HepG2 (cell line): ENCODE measurements around the gene FEV. TPM values are rescaled to one million over a fixed set of nuclear protein-coding genes. Genes with fewer than 3 reads are reported as not detected.

Source experiments
- ATAC-seq: fragments of 200-7000 bp; cut with Tn5 transposase; 3 replicates; pipeline ENCODE4 v1.9.1; 2020; ENCODE audit warnings: mild to moderate bottlenecking, moderate library complexity
- BruUV-seq: library from RNA; stranded (reverse); fragments of 400-500 nt; replicated peaks from 2 replicates; lab custom pipeline; 2021; lab: Mats Ljungman, UMichigan
- CTCF ChIA-PET: fragments of 300-600 bp; formaldehyde crosslinking; extraction: SDS; loops from one replicate; lab custom pipeline; 2021; ENCODE audit warnings: low total read pairs, inconsistent platforms, low intra/inter-chr PET ratio; lab: Yijun Ruan, JAX
- POLR2A ChIA-PET: fragments of 350-600 bp; sonication (Branson Sonifier 250); formaldehyde crosslinking; loops from one replicate; lab custom pipeline; 2020; ENCODE audit warnings: antibody characterized with exemption, inconsistent platforms; lab: Yijun Ruan, JAX
- DNase-seq: peaks from one replicate; pipeline ENCODE4 v3.0.0-alpha.2; 2015; ENCODE audit warnings: low spot score
- FAIRE-seq: peaks from 3 replicates; lab custom pipeline; 2011; peaks lifted over from hg19 to GRCh38; lab: Jason Lieb, UNC
- H2AFZ ChIP-seq: one replicate; pipeline ENCODE4 v1.6.1; 2011; ENCODE audit warnings: low read length, inconsistent platforms
- H3K27ac ChIP-seq: fragments of 300-600 bp; 3 replicates; pipeline ENCODE4 v1.8.0; 2011; ENCODE audit warnings: mixed run types, mild to moderate bottlenecking, mixed read lengths, low read length, inconsistent platforms; ENCODE audit not compliant: insufficient read depth; ENCODE audit errors: extremely low read length
- H3K27me3 ChIP-seq, 2 experiments: fragments of 200-600 bp in 1 of 2; 2 replicates in 1 of 2; 3 replicates in 1 of 2; pipeline versions ENCODE4 v1.6.0 to v1.8.0; 2011; ENCODE audit warnings: low read length in 2 of 2, mild to moderate bottlenecking in 2 of 2, moderate library complexity in 2 of 2, inconsistent platforms in 1 of 2; ENCODE audit not compliant: insufficient read depth in 2 of 2, control insufficient read depth in 1 of 2
- H3K36me3 ChIP-seq, 2 experiments: fragments of 200-600 bp in 1 of 2; replicated peaks in 1 of 2; 2 replicates in 1 of 2; 3 replicates in 1 of 2; pipeline versions ENCODE4 v1.5.1 to v1.8.0; 2011; ENCODE audit warnings: low read length in 2 of 2, inconsistent platforms in 1 of 2; ENCODE audit not compliant: insufficient read depth in 2 of 2, control insufficient read depth in 1 of 2
- H3K4me1 ChIP-seq: 2 replicates; pipeline ENCODE4 v1.5.1; 2012; ENCODE audit warnings: low read length, inconsistent platforms; ENCODE audit not compliant: insufficient read depth
- H3K4me2 ChIP-seq: 2 replicates; pipeline ENCODE4 v1.6.0; 2011; ENCODE audit warnings: low read depth, low read length, inconsistent platforms
- H3K4me3 ChIP-seq, 3 experiments: fragments of 200-600 bp in 1 of 3; sonication (generic), shearing (Covaris generic) in 1 of 3; replicated peaks in 1 of 3; 2 replicates each; pipeline ENCODE4 v1.5.1; 2011 to 2016; ENCODE audit warnings: low read length in 3 of 3, inconsistent platforms in 2 of 3, low read depth in 2 of 3, mild to moderate bottlenecking in 2 of 3, control low read depth in 1 of 3, mixed read lengths in 1 of 3; ENCODE audit not compliant: insufficient read depth in 1 of 3
- H3K79me2 ChIP-seq: one replicate; pipeline ENCODE4 v1.6.1; 2011; ENCODE audit warnings: low read length, inconsistent platforms; ENCODE audit not compliant: insufficient read depth
- H3K9ac ChIP-seq: 2 replicates; pipeline ENCODE4 v1.6.0; 2011; ENCODE audit warnings: mild to moderate bottlenecking, low read depth, low read length, inconsistent platforms; ENCODE audit not compliant: insufficient read depth
- H3K9me3 ChIP-seq: 2 replicates; pipeline ENCODE4 v1.5.1; 2012; ENCODE audit warnings: mild to moderate bottlenecking, low read length
- H4K20me1 ChIP-seq: 2 replicates; pipeline ENCODE4 v1.6.0; 2011; ENCODE audit warnings: inconsistent platforms, mild to moderate bottlenecking, low read length, moderate library complexity; ENCODE audit not compliant: insufficient read depth
- ATF7 ChIP-seq, 2 experiments: fragments of 450-650 bp in 1 of 2; sonication (generic) in 1 of 2; formaldehyde crosslinking in 1 of 2; IDR thresholded peaks; 2 replicates each; pipeline versions ENCODE4 v1.4.0 to v1.6.1; 2016 to 2020; ENCODE audit warnings: antibody characterized with exemption in 1 of 2, mild to moderate bottlenecking in 1 of 2, missing genetic modification reagents in 1 of 2
- BRD4 ChIP-seq: sonication (generic); formaldehyde crosslinking; IDR thresholded peaks from 2 replicates; pipeline ENCODE4 v1.4.0; 2020; ENCODE audit warnings: missing genetic modification reagents
- CHD4 ChIP-seq: fragments of 200-600 bp; sonication (generic); IDR thresholded peaks from 2 replicates; pipeline ENCODE4 v1.7.0; 2017; ENCODE audit warnings: mild to moderate bottlenecking, low read length, borderline replicate concordance
- CREB1 ChIP-seq, 2 experiments: fragments of 450-650 bp in 1 of 2; IDR thresholded peaks; 2 replicates each; pipeline ENCODE4 v1.6.1; 2016 to 2017; ENCODE audit warnings: control low read depth in 1 of 2, mild to moderate bottlenecking in 1 of 2, missing compliant biosample characterization in 1 of 2, missing genetic modification characterization in 1 of 2
- JUND ChIP-seq: sonication (generic); formaldehyde crosslinking; IDR thresholded peaks from 2 replicates; pipeline ENCODE4 v1.8.0; 2022; ENCODE audit warnings: mild to moderate bottlenecking, missing genetic modification reagents
- ZFP1 ChIP-seq: IDR thresholded peaks from 2 replicates; pipeline ENCODE4 v1.6.1; 2016
- ZNF431 ChIP-seq: sonication (generic); formaldehyde crosslinking; IDR thresholded peaks from 2 replicates; pipeline ENCODE4 v1.9.0; 2022; ENCODE audit warnings: missing genetic modification reagents, low read depth, mild to moderate bottlenecking, borderline replicate concordance
- ZNF446 ChIP-seq: sonication (generic); formaldehyde crosslinking; IDR thresholded peaks from 2 replicates; pipeline ENCODE4 v1.5.0; 2020; ENCODE audit warnings: mild to moderate bottlenecking, missing genetic modification reagents
- ZNF597 ChIP-seq: sonication (generic); formaldehyde crosslinking; IDR thresholded peaks from 2 replicates; pipeline ENCODE4 v1.5.0; 2020; ENCODE audit warnings: missing genetic modification reagents
- WGBS: methylation state at CpG from one replicate; pipeline ENCODE4 v1.1.6; 2017; ENCODE audit warnings: low lambda C conversion rate; 5-methylcytosine and 5-hydroxymethylcytosine counted together
- in situ Hi-C: cut with HindIII; loops from 2 replicates; pipeline ENCODE4 v1.10.0; 2017; ENCODE audit warnings: low pct_unique_long_range_greater_than_20kb; ENCODE audit not compliant: extremely low pct_ligation_motif_present
- intact Hi-C: fragments of 100-400 bp; cut with micrococcal nuclease; formaldehyde crosslinking; loops from one replicate; pipeline ENCODE4 v1.10.0; 2022; ENCODE audit not compliant: unreplicated experiment
- polyA plus RNA-seq, 8 experiments: library from polyadenylated mRNA; depleted of rRNA in 3 of 8; stranded (reverse) in 7 of 8; unstranded in 1 of 8; fragments of >200 nt; fragmentation: Illumina TruSeq in 4 of 8; extraction: Trizol in 4 of 8; gene quantifications; 2 replicates each; pipeline versions ENCODE4 v1.2.1 to v1.2.3, GENCODE V29; 2011 to 2016; ENCODE audit warnings: low read depth in 4 of 8, missing spikeins in 1 of 8, mixed read lengths in 1 of 8; ENCODE audit not compliant: insufficient read depth in 1 of 8
- total RNA-seq, 5 experiments: library from RNA; depleted of rRNA; stranded (reverse); fragments of >200 nt; fragmentation: Illumina TruSeq; extraction: Trizol; gene quantifications; 2 replicates each; pipeline ENCODE4 v1.2.3, GENCODE V29; 2016; ENCODE audit warnings: low read depth in 1 of 5

Gene FEV
- total and polyA plus RNA-seq, 2 of the 13 experiments (the other 11 are each of a cell fraction or from before 2014, with no cell fraction given): not detected

DNA sequence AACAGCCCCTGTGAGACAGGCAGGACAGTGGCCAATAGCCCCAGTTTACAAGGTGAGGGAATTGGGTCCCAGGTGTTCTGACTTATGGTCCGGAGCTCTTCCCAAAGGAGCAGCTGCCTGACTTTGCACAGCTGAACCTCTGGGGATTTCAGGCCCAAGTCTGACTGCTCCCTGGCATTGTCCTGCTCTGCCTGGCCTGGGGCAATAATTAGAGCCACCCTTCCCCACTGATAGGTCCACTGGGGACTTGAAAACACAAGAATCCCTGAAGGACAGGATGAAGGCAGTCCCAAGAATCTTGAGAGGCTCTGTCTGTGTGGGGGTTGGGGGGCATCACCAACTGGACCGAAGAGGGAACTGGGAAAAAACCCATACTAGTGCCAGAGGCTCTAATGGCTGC is 3.7 kb upstream of the FEV start (continued):
- TF ChIP-seq ZNF597 (CRISPR knock-in tag): no peak
- no peak for TF ChIP-seq BRD4 (CRISPR knock-in tag)
- TF ChIP-seq ZFP1 (CRISPR knock-in tag): no peak

DNA sequence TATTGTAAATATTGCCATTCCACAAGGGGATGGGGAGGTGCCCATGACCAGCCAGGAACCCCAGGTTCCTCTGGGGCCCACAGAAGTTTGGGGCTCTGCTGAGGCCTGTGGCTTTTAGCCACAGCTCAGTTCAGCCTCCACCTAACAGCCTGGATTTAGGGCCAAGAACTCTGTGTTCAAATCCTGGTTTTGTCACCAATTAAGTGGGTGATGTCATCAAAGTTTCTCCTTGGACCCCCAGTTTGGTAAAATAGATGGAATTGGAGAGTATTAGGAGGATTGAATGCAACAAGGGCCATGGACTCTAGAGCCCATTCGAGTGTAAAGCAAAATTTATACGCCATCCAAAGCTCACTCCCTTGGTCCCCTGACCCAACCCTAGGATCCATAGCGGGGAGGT is 3.2 kb upstream of the FEV start:
- Histone ChIP-seq H3K4me2 (no peak overlapping the region), H3K4me1 (peaks cover 3% of the 10 kb centered on the region), H4K20me1 (peaks cover 9% of the 10 kb centered on the region; the same call in 1 of the 2 replicates), H3K9me3 (no peaks in the 10 kb centered on the region), H2AFZ (no peak overlapping the region), H3K79me2 (no peaks in the 10 kb centered on the region)
- ATAC-seq (no peak), FAIRE-seq (no peak), DNase-seq (no peak)
- CTCF ChIA-PET: no interaction called here
- in situ Hi-C loops: no loop called here
- WGBS: 13% methylated on average over 3 of the region's 3 CpGs
- TF ChIP-seq ZNF446 (CRISPR knock-in tag) (no peak), CHD4 (no peak), JUND (CRISPR knock-in tag) (no peak), CREB1 (IDR thresholded peaks at IDR 0.05) (peak; percentile 71), CREB1 (CRISPR knock-in tag; IDR thresholded peaks at IDR 0.05) (no peak), ZNF431 (no peak), ATF7 (IDR thresholded peaks at IDR 0.05) (peak; percentile 77), ATF7 (CRISPR knock-in tag; IDR thresholded peaks at IDR 0.05) (no peak)
- TF ChIP-seq, all 625 proteins: peak for 2
- no peak overlapping the region for H3K4me3 ChIP-seq
- intact Hi-C loops: loop anchor here (10.0 kb wide), 1 partner anchor 123 kb away; no protein-coding TSS in a partner anchor
- no TSS peak for BruUV-seq
- POLR2A ChIA-PET: no interaction called here
- no peaks in the 10 kb centered on the region for H3K36me3 ChIP-seq
- peaks cover 40 to 93% of the 10 kb centered on the region in 2 experiments for H3K27me3 ChIP-seq
- no peak overlapping the region for H3K27ac ChIP-seq
- no peak overlapping the region for H3K9ac ChIP-seq
